Measurements from ENCODE around the gene DAB1.

DAB1 gene

DNA sequence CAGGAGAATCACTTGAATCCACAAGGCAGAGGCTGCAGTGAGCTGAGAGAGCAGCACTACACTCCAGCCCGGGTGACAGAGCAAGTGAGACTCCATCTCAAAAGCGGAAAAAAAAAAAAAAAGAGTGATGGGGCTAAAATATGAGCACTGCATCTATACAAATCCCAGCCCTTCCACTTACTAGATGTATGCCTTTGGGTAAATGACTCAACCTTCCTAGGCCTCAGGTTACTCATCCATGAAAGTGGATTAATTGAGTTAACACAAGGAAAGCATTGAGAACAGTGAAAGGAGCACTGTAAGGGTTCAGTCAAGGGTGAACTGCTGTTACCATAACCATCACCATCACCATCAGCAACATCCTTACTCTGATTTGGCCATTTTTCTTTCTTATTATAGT, 231.6 kb downstream of the DAB1 start:
- TF ChIP-seq, protein P1, sequence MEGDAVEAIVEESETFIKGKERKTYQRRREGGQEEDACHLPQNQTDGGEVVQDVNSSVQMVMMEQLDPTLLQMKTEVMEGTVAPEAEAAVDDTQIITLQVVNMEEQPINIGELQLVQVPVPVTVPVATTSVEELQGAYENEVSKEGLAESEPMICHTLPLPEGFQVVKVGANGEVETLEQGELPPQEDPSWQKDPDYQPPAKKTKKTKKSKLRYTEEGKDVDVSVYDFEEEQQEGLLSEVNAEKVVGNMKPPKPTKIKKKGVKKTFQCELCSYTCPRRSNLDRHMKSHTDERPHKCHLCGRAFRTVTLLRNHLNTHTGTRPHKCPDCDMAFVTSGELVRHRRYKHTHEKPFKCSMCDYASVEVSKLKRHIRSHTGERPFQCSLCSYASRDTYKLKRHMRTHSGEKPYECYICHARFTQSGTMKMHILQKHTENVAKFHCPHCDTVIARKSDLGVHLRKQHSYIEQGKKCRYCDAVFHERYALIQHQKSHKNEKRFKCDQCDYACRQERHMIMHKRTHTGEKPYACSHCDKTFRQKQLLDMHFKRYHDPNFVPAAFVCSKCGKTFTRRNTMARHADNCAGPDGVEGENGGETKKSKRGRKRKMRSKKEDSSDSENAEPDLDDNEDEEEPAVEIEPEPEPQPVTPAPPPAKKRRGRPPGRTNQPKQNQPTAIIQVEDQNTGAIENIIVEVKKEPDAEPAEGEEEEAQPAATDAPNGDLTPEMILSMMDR (conservative IDR thresholded peaks at IDR 0.05; ENCODE audit: low read length), result no peak
- DNase-seq (ENCODE audit: low read depth), result no peak
- H3K4me3 ChIP-seq (ENCODE audit: low read length), result no peak overlapping the region

DNA sequence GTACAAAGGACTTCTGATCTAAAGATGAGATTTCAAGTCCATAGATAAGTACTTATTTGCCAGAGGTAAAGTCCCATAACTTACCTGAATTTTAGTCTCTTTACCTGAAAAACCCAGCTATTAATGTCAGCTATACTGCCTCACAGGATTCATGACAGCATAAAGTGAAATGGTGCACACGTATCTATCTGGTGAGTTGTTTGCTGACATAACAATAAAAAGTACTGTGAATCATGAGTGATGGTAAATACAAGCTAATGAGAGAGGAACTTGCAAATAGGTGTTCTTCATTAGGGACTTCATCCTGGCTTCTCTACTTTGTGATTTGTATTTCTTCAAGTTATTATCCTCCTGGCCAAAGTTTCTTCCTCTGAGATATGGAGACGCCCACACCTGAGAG, 233.0 kb downstream of the DAB1 start:
- TF ChIP-seq, protein P1 (conservative IDR thresholded peaks at IDR 0.05; ENCODE audit: low read length), result no peak

DNA sequence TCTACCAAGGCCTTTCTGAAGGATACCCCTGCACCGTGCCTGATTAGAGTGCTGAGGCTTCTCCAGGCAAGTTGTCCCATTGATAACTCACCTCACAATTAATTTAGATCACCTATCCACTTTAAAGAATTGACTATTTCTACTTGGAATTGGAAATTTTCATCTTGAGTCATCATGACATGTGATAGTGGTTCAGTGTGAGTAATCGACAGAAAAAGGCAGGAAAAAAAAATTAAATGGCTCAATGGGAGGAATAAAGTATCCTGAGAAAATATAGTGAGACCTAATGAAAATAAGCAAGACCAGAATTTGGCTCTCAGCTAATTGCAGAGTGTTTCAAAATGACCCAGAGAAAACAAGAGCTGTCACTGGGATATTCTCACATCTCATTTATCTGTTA, 235.7 kb downstream of the DAB1 start:
- TF ChIP-seq, protein P1 (conservative IDR thresholded peaks at IDR 0.05; ENCODE audit: low read length), result no peak
- DNase-seq (ENCODE audit: low read depth), result no peak
- no peak overlapping the region for H3K4me3 ChIP-seq (ENCODE audit: low read length)

More for the DNA sequence above, 233.0 kb downstream of the DAB1 start:
- H3K4me3 ChIP-seq (ENCODE audit: low read length), result no peak overlapping the region
- DNase-seq (ENCODE audit: low read depth), result no peak

DNA sequence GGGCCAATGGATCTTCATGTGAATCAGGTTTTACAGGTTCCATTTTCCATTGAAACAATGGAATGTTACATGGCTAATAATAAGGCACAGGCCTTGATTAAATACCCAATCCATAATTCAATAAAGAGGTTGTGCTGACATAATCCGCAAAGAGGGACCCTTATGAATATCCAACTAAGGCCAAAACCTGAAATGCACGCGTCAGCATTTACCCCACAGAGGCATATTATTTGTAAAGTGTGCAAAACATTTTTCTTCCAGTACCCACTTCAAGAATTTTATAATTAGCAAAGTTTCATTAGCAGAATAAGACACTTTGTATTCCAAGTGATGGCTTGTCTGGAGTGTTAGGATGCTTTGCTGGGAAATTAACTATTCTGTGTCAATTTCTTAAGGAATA, 237.4 kb downstream of the DAB1 start:
- no peak for DNase-seq (ENCODE audit: low read depth)
- TF ChIP-seq, protein P1 (conservative IDR thresholded peaks at IDR 0.05; ENCODE audit: low read length), result no peak
- no peak overlapping the region for H3K4me3 ChIP-seq (ENCODE audit: low read length)

DNA sequence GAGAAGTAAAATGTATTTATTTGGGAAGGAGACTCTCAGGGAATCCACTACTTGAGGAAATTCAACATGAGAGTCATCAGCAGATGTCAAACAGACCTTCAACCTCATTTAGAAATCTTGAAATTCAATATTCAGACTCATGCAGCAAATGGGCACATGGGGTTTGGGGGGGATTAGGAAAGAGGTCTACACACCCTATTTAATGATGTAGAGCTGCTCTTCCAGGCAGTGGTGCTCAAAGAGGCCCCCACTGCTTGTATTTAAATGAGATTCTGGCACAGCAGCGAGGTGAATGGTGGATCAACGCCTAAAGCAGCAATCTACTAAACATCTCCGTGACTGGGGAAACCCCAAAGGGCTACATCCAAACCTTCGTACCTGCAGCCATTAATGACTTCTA, 244.9 kb downstream of the DAB1 start:
- no peak for DNase-seq (ENCODE audit: low read depth)

DNA sequence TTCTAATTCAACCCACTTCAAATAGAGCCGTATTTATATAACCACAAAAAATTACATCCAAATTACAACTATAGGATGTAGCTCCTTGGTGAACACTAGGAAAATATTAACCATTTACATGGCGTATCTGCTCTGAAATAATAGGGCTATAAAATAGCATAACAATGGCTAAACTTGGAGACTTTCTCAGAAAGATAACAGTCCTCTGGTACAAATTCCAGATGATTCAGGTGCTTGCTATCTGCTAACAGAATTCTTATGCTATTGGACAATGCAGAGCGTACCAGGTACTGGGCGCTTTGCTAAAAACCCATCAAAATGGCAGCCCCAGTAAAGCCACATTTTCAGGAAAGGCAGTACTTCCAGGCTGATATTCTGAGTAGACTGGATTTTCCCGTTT, 248.4 kb downstream of the DAB1 start:
- TF ChIP-seq, protein P1 (conservative IDR thresholded peaks at IDR 0.05; ENCODE audit: low read length), result no peak
- no peak for DNase-seq (ENCODE audit: low read depth)
- no peak overlapping the region for H3K4me3 ChIP-seq (ENCODE audit: low read length)

More for the DNA sequence above, 244.9 kb downstream of the DAB1 start:
- TF ChIP-seq, protein P1 (conservative IDR thresholded peaks at IDR 0.05; ENCODE audit: low read length), result no peak
- H3K4me3 ChIP-seq (ENCODE audit: low read length), result no peak overlapping the region

DNA sequence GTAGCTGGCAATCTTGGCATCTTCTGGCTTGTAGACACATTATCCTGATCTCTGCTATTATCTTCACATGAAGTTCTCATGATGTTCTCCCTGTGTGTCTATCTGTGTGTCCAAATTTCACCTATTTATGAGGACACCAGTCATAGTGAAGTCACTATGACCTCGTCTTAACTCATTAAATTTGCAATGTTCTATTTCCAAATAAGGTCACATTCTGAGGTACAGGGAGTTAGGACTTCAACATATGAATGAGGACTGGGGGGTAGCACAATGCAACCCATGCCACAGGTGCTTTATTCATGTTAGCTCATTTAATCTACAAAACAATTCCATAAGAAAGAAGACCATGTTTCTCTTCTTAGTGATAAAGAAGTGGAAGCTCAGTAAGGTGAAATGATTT, 251.8 kb downstream of the DAB1 start:
- no peak overlapping the region for H3K4me3 ChIP-seq (ENCODE audit: low read length)
- TF ChIP-seq, protein P1 (conservative IDR thresholded peaks at IDR 0.05; ENCODE audit: low read length), result no peak

More for the DNA sequence above, 251.8 kb downstream of the DAB1 start:
- no peak for DNase-seq (ENCODE audit: low read depth)

Data from AG10803 (cell line).